ENCODE results near the gene PNPT1. TPM values are rescaled to one million over a fixed set of nuclear protein-coding genes. Genes with fewer than 3 reads are reported as not detected.

Gene PNPT1
- total and polyA plus RNA-seq, 9 of the 15 experiments (the other 6 are each of a cell fraction or from before 2014, with no cell fraction given): 46.5 to 104 (median 62.7) TPM

- no peak for TF ChIP-seq MYNN (IDR thresholded peaks at IDR 0.05)
- TF ChIP-seq MYNN (CRISPR knock-in tag; IDR thresholded peaks at IDR 0.05): no peak
- no peak for TF ChIP-seq FOXJ3 (CRISPR knock-in tag; IDR thresholded peaks at IDR 0.05)
- TF ChIP-seq NUFIP1 (IDR thresholded peaks at IDR 0.05; ENCODE audit: partially characterized antibody): no peak
- TF ChIP-seq VEZF1 (CRISPR knock-in tag; IDR thresholded peaks at IDR 0.05): no peak
- TF ChIP-seq CBX5 (IDR thresholded peaks at IDR 0.05; ENCODE audit: borderline replicate concordance, low read depth): no peak
- no peak for TF ChIP-seq KHSRP (IDR thresholded peaks at IDR 0.05)
- TF ChIP-seq ASH1L (IDR thresholded peaks at IDR 0.05; ENCODE audit: borderline replicate concordance, low read depth, partially characterized antibody): peak; percentile 21
- TF ChIP-seq GABPB2 (CRISPR knock-in tag; conservative IDR thresholded peaks at IDR 0.05): no peak
- no peak for TF ChIP-seq FOXP4 (CRISPR knock-in tag; IDR thresholded peaks at IDR 0.05; ENCODE audit: borderline replicate concordance)
- no peak for TF ChIP-seq CHD1 (IDR thresholded peaks at IDR 0.05; ENCODE audit: low read length)
- no peak for TF ChIP-seq IRF9 (tag; IDR thresholded peaks at IDR 0.05)
- TF ChIP-seq TCF15 (CRISPR knock-in tag; IDR thresholded peaks at IDR 0.05): no peak
- TF ChIP-seq NFXL1 (CRISPR knock-in tag; IDR thresholded peaks at IDR 0.05): no peak
- no peak for TF ChIP-seq ZNF699 (CRISPR knock-in tag; IDR thresholded peaks at IDR 0.05; ENCODE audit: insufficient replicate concordance)
- TF ChIP-seq ARID3A (IDR thresholded peaks at IDR 0.05; ENCODE audit: borderline replicate concordance, low read depth, low read length): no peak
- TF ChIP-seq RAD51 (IDR thresholded peaks at IDR 0.05; ENCODE audit: borderline replicate concordance, low read depth): peak; percentile 47; the same call in 1 of the 2 replicates
- no peak for TF ChIP-seq SNIP1 (IDR thresholded peaks at IDR 0.05; ENCODE audit: low read depth)
Measured at GRCh38 chr2:55693181-55694125, at the start of gene PNPT1 (continued).

Measured in K562 (cell line).